Activated CD4-positive, alpha-beta T cell treated with anti-CD3 and anti-CD28 coated beads for 36 hours (primary cell): ENCODE measurements around the gene MRPL34. TPM values are rescaled to one million over a fixed set of nuclear protein-coding genes. Genes with fewer than 3 reads are reported as not detected.
A peak's percentile ranks its signal among the peaks of the same experiment; 100 is the strongest.

Source experiments
- ATAC-seq: fragments of 200-7000 bp; cut with Tn5 transposase; one replicate; pipeline ENCODE4 v1.10.0; 2021; ENCODE audit warnings: mild to moderate bottlenecking, moderate library complexity
- CTCF ChIA-PET: fragments of 350-600 bp; sonication (Branson Sonifier 250); formaldehyde crosslinking; loops from one replicate; lab custom pipeline; 2021; ENCODE audit warnings: antibody characterized with exemption; lab: Charles Lee
- POLR2A ChIA-PET: fragments of 350-600 bp; sonication (Branson Sonifier 250); formaldehyde crosslinking; loops from one replicate; lab custom pipeline; 2021; ENCODE audit warnings: antibody characterized with exemption, inconsistent platforms; lab: Charles Lee
- DNase-seq: peaks from one replicate; pipeline ENCODE4 v3.0.0-alpha.2; 2020
- H3K27ac Mint-ChIP-seq: one replicate; pipeline ENCODE4 v1.8.0; 2021; ENCODE audit warnings: mixed read lengths
- H3K27me3 Mint-ChIP-seq: one replicate; pipeline ENCODE4 v1.8.0; 2021; ENCODE audit warnings: mixed read lengths
- H3K36me3 Mint-ChIP-seq: one replicate; pipeline ENCODE4 v1.8.0; 2021; ENCODE audit warnings: low read depth, mixed read lengths
- H3K4me1 Mint-ChIP-seq: one replicate; pipeline ENCODE4 v1.8.0; 2021; ENCODE audit warnings: mixed read lengths
- H3K4me3 Mint-ChIP-seq: one replicate; pipeline ENCODE4 v1.8.0; 2021; ENCODE audit warnings: mild to moderate bottlenecking, moderate library complexity, mixed read lengths
- H3K9me3 Mint-ChIP-seq: one replicate; pipeline ENCODE4 v1.8.0; 2021; ENCODE audit warnings: low read depth, mixed read lengths
- intact Hi-C, 2 experiments: fragments of 100-400 bp; cut with DNase I in 1 of 2; cut with micrococcal nuclease in 1 of 2; formaldehyde crosslinking; loops; one replicate each; pipeline versions ENCODE4 v1.14.2 to v1.15.1; 2022 to 2024; cut with DNase I, micrococcal nuclease
- total RNA-seq, 2 experiments: library from RNA; stranded (reverse); gene quantifications; one replicate each; pipeline ENCODE4 v1.2.3, GENCODE V29; 2021

Gene MRPL34
- total RNA-seq, 2 experiments from 2014 or later: 72.0 to 88.6 TPM

DNA sequence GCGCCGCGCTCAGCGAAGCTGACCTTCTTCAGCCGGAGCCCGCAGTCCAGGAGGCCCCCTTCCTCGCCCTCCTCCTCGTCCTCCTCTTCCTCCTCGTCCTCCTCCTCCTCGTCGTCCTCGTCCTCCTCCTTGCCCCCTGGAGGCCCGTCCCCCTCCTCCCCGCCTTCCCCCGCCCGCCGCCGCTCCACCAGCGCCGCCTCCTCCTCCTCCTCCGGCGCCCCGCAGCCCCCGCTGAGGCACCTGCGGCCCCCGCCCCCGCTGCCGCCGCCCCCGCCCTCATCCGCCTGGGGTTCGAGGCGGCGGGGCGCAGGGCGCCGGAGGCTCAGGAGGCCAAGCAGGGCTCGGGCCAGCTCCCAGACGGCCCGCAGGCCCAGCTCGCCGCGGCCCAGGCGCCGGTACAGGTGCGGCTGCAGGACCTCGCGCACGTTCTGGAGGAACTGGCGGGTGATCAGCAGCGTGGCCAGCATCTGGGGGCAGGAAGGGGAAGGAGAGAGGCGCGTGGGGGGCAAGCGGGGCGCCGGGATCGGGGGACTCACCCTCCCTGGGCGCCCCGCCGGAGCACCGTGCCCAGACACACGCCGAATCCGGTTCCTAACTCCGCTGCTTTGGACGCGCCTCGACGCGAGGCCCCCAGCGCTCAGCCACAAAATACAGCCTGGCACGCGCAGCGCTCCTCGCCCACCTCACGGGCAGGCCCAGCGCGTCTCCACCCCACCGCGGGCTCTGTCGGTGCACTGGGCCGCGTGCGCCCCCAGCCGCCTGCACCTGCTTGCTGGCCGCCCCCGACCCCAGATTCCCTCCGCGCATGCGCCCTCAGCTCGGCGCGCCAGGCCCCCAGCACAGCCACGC is 23.1 kb downstream of the MRPL34 start:
- H3K4me1 Mint-ChIP-seq: peaks cover 16% of the 10 kb centered on the region
- H3K27ac Mint-ChIP-seq: no peak overlapping the region
- H3K36me3 Mint-ChIP-seq: peaks cover 3% of the 10 kb centered on the region
- DNase-seq (peak; percentile 55), ATAC-seq (peak; percentile 10)
- intact Hi-C loops: loop anchor here in 1 of 2 experiments (1.0 kb wide), 1 partner anchor 19 kb away; the partner anchor contains the start of gene DDA1
- no peaks in the 10 kb centered on the region for H3K9me3 Mint-ChIP-seq
- ChIA-PET CTCF (interaction anchor here (1.1 kb wide), 1 partner anchor 114 kb away, joined by 3 read pairs; the partner anchor contains the start of gene USE1), POLR2A (interaction anchor here (0.7 kb wide), 1 partner anchor 20 kb away, joined by 4 read pairs; the partner anchor contains the start of gene DDA1)
- peak overlapping the region; percentile 56 for H3K4me3 Mint-ChIP-seq
- H3K27me3 Mint-ChIP-seq: no peaks in the 10 kb centered on the region

DNA sequence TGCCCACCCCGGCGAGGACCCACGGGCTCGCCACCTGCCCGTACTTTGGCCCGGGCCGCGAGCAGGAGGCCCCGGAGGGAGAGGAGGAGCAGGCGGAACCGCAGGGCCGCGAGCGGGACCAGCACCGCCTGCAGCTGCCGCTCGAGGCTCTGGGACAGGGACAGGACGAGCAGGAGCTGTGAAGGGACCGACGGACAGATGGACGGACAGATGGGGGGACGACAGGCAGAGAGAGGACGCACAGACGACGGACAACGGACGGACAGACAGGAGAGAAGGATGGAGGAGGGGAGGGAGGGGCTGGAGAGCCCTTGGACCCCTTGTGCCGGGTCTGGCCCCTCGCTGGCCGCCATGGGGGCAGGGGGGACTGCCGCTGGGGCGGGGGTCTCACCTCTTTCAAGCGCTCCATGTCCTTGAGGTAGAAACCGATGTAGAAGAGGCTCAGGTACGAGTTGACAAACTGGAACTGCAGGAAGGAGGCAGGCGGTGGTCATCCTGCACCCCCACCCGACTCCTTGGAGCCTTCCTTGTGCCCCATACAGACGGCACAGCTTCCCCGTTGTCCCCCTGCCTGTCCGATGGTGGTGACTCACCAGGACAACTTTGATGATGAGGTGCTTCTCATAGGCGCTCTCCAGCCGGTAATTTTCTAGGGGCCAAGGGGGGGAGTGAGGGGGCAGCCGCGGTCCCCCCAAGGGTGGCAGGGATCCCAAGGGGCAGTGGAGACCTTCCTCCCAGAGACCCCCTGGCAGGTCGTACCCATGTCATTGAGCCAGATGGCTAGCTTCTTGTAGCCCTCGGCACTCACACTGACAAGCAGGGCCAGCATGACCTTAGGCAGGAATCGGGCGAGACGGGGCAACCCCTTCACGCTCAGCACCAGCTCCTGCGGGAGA is 23.9 kb downstream of the MRPL34 start:
- intact Hi-C loops: no loop called here
- no peaks in the 10 kb centered on the region for H3K27me3 Mint-ChIP-seq
- no peak overlapping the region for H3K4me3 Mint-ChIP-seq
- H3K4me1 Mint-ChIP-seq: peaks cover 19% of the 10 kb centered on the region
- peaks cover 3% of the 10 kb centered on the region for H3K36me3 Mint-ChIP-seq
- ChIA-PET POLR2A (no interaction called here), CTCF (interaction anchor here (0.6 to 1.4 kb wide), 3 partner anchors 18 to 114 kb away, joined by 3 to 4 read pairs (median 3); partner anchors contain the start of genes ABHD8 and USE1)
- DNase-seq (no peak), ATAC-seq (no peak)
- no peak overlapping the region for H3K27ac Mint-ChIP-seq
- no peaks in the 10 kb centered on the region for H3K9me3 Mint-ChIP-seq

GRCh38 chr19:17330262-17331044 is 24.8 kb downstream of the MRPL34 start:
- ATAC-seq (no peak), DNase-seq (no peak)
- H3K4me1 Mint-ChIP-seq: peaks cover 26% of the 10 kb centered on the region
- intact Hi-C loops: no loop called here
- H3K36me3 Mint-ChIP-seq: peaks cover 3% of the 10 kb centered on the region
- ChIA-PET CTCF (interaction anchor here (1.4 kb wide), 1 partner anchor 27 kb away, joined by 3 read pairs; the partner anchor contains the start of gene ABHD8), POLR2A (no interaction called here)
- H3K4me3 Mint-ChIP-seq: no peak overlapping the region
- H3K27ac Mint-ChIP-seq: no peak overlapping the region
- no peaks in the 10 kb centered on the region for H3K9me3 Mint-ChIP-seq
- no peaks in the 10 kb centered on the region for H3K27me3 Mint-ChIP-seq

- no peaks in the 10 kb centered on the region for H3K9me3 Mint-ChIP-seq
- H3K36me3 Mint-ChIP-seq: peaks cover 3% of the 10 kb centered on the region
- no peak overlapping the region for H3K4me3 Mint-ChIP-seq
- ChIA-PET CTCF (no interaction called here), POLR2A (no interaction called here)
- peaks cover 27% of the 10 kb centered on the region for H3K4me1 Mint-ChIP-seq
- H3K27me3 Mint-ChIP-seq: no peaks in the 10 kb centered on the region
- no peak overlapping the region for H3K27ac Mint-ChIP-seq
- intact Hi-C loops: no loop called here
- no peak for DNase-seq
- ATAC-seq: no peak
Observed at GRCh38 chr19:17331045-17331558, 25.4 kb downstream of the MRPL34 start.

GRCh38 chr19:17332360-17332676 is 26.6 kb downstream of the MRPL34 start:
- no peak for ATAC-seq
- Mint-ChIP-seq H3K27me3 (no peaks in the 10 kb centered on the region), H3K27ac (no peak overlapping the region), H3K36me3 (peaks cover 3% of the 10 kb centered on the region), H3K4me3 (no peak overlapping the region), H3K9me3 (no peaks in the 10 kb centered on the region), H3K4me1 (peaks cover 29% of the 10 kb centered on the region)
- CTCF ChIA-PET: interaction anchor here (0.6 to 1.5 kb wide), 10 partner anchors 12 to 518 kb away, joined by 3 to 5 read pairs (median 3); partner anchors contain the start of genes BABAM1, BST2 and DDA1
- intact Hi-C loops: no loop called here
- POLR2A ChIA-PET: interaction anchor here (0.9 to 1.1 kb wide), 3 partner anchors 23 to 56 kb away, joined by 3 to 4 read pairs (median 4); partner anchors contain the start of genes DDA1 and MRPL34
- DNase-seq: no peak

- intact Hi-C loops: no loop called here
- Mint-ChIP-seq H3K27me3 (no peaks in the 10 kb centered on the region), H3K4me3 (no peak overlapping the region), H3K27ac (no peak overlapping the region), H3K9me3 (no peaks in the 10 kb centered on the region), H3K36me3 (peaks cover 3% of the 10 kb centered on the region), H3K4me1 (peaks cover 27% of the 10 kb centered on the region)
- CTCF ChIA-PET: interaction anchor here (0.6 to 1.5 kb wide), 13 partner anchors 11 to 163 kb away, joined by 3 to 5 read pairs (median 3); partner anchors contain the start of genes BABAM1, BST2 and DDA1
- POLR2A ChIA-PET: interaction anchor here (0.5 to 2.6 kb wide), 5 partner anchors 24 to 1252 kb away, joined by 3 to 11 read pairs (median 4); partner anchors contain the start of genes DDA1 and MRPL34
- DNase-seq (peak; percentile 73), ATAC-seq (peak; percentile 9)
Observed at GRCh38 chr19:17332677-17333581, 27.3 kb downstream of the MRPL34 start.

GRCh38 chr19:17333611-17334413 is 28.1 kb downstream of the MRPL34 start:
- Mint-ChIP-seq H3K27me3 (no peaks in the 10 kb centered on the region), H3K9me3 (no peaks in the 10 kb centered on the region), H3K36me3 (peaks cover 6% of the 10 kb centered on the region), H3K27ac (peak overlapping the region; percentile 74), H3K4me1 (peaks cover 32% of the 10 kb centered on the region), H3K4me3 (peak overlapping the region; percentile 76)
- ChIA-PET POLR2A (interaction anchor here (0.5 to 2.6 kb wide), 2 partner anchors 16 to 25 kb away, joined by 8 to 11 read pairs; partner anchors contain the start of gene DDA1), CTCF (interaction anchor here (0.7 to 1.5 kb wide), 6 partner anchors 22 to 1795 kb away, joined by 3 to 5 read pairs (median 4); partner anchors contain the start of gene DDA1)
- ATAC-seq (peak; percentile 44), DNase-seq (peak; percentile 90)
- intact Hi-C loops: no loop called here

DNA sequence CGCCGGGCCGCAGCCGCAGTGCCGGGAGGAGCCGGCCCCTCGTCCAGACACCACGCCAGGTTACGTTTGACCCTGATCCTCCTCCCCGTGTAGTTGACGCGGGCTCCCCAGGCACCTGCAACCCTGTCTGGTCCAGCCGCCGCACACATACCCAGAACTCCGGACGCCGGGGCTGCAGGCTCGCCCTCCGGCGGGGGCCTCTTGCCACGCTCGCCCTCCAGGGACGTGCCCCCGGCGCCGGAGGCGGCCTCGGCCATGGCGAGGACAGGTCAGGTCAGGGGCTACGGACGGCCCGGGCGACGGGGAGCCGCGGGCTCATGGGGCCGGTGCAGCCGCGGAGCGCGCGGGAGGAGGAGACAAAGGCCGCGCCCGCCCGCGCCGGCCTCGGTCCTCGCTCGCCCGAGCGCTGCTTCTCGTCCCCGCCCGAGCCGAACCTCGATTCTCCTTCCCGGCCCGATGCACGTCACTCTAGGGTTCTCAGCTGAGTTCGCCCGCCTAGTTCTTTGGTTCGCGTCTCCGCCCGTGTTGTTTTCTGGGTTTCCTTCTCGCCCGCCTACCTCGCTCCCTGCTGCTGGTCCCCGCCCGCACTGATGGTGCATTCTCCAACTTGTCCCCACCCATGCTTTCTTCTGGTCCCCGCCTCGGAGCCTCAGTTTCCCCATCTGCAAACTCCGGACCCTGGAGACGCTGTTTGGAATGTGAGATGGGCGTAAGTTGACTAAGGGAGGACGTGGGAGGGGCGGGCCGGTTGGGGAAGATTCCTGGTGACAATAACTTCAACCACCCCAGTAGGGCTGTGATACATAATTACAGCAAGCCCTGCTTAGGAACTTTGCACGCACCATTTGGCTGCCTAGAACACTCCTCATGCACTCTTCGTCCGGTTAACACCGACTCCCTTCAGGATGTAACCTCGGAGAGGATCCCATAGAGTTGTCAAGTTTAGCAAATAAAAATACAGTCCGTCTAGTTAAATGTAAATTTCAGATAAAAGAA is 29.0 kb downstream of the MRPL34 start, which contains the start of gene ANO8:
Gene ANO8 (minus strand): TSS at position 442 of the 996 bp plus-strand sequence. CDS start 185 bp downstream, at position 257.
- Mint-ChIP-seq H3K4me1 (peaks cover 31% of the 10 kb centered on the region), H3K9me3 (no peaks in the 10 kb centered on the region), H3K27me3 (no peaks in the 10 kb centered on the region), H3K36me3 (peaks cover 9% of the 10 kb centered on the region), H3K4me3 (peak within 1 kb of the TSS; percentile 98), H3K27ac (peak within 1 kb of the TSS; percentile 74)
- POLR2A ChIA-PET: interaction anchor here (0.5 to 2.6 kb wide), 4 partner anchors 10 to 31 kb away, joined by 3 to 11 read pairs (median 6); partner anchors contain the start of gene DDA1
- CTCF ChIA-PET: interaction anchor here (0.6 to 1.2 kb wide), 7 partner anchors 11 to 107 kb away, joined by 3 to 4 read pairs (median 3); no protein-coding TSS in a partner anchor
- peak; percentile 97 for DNase-seq
- ATAC-seq: peak; percentile 43
- intact Hi-C loops: loop anchor here in 1 of 2 experiments (5.0 kb wide), 1 partner anchor 133 kb away; no protein-coding TSS in a partner anchor
